ENCODE data around the gene ABCD2. TPM values are rescaled to one million over a fixed set of nuclear protein-coding genes. Genes with fewer than 3 reads are reported as not detected.

Gene ABCD2
- total and polyA plus RNA-seq, 4 donors: under 0.01 to 0.25 (median 0.05) TPM; not detected in 1

- H3K4me1 ChIP-seq (ENCODE audit: control insufficient read depth in 4 of 4, insufficient read depth in 4 of 4, low read length in 3 of 4): no peaks in the 10 kb centered on the region
- H3K9ac ChIP-seq (ENCODE audit: low read depth in 1 of 2, low read length in 2 of 2): no peak overlapping the region
- no peaks in the 10 kb centered on the region for H3K36me3 ChIP-seq (ENCODE audit: control insufficient read depth in 4 of 4, insufficient read depth in 3 of 4, low read depth in 1 of 4, low read length in 3 of 4)
- H3K27me3 ChIP-seq (ENCODE audit: control insufficient read depth in 4 of 4, insufficient read depth in 4 of 4, low read length in 3 of 4): no peaks in the 10 kb centered on the region
- H3K4me3 ChIP-seq (ENCODE audit: low read depth in 1 of 3, low read length in 3 of 3): no peak overlapping the region
- no peak overlapping the region for H3K27ac ChIP-seq (ENCODE audit: low read depth in 1 of 2, low read length in 2 of 2)
- H3K9me3 ChIP-seq (ENCODE audit: control insufficient read depth in 4 of 4, low read length in 3 of 4): no peaks in the 10 kb centered on the region
- TF ChIP-seq EGR1 (IDR thresholded peaks at IDR 0.05; ENCODE audit: low read depth in 2 of 2) (no peak), ZBTB33 (IDR thresholded peaks at IDR 0.05) (no peak), FOXA1 (IDR thresholded peaks at IDR 0.05) (no peak), RAD21 (IDR thresholded peaks at IDR 0.05) (no peak), FOXA2 (IDR thresholded peaks at IDR 0.05) (no peak), RXRA (IDR thresholded peaks at IDR 0.05) (no peak), MAX (IDR thresholded peaks at IDR 0.05) (no peak), GABPA (IDR thresholded peaks at IDR 0.05 in 1 of 2, conservative IDR thresholded peaks at IDR 0.05 in 1 of 2) (no peak), HNF4G (IDR thresholded peaks at IDR 0.05) (no peak), TAF1 (conservative IDR thresholded peaks at IDR 0.05) (no peak), CTCF (IDR thresholded peaks at IDR 0.05; ENCODE audit: low read depth, low read length, missing input control) (no peak), ATF3 (IDR thresholded peaks at IDR 0.05) (no peak), NR2F2 (IDR thresholded peaks at IDR 0.05) (no peak), REST (IDR thresholded peaks at IDR 0.05) (no peak)
- WGBS: 100% methylated on average over 1 of the region's 1 CpG
- no peak for DNase-seq (ENCODE audit: low spot score)
Measured at GRCh38 chr12:39503439-39503838, 116.2 kb downstream of the ABCD2 start.

GRCh38 chr12:39502726-39503125 is 116.9 kb downstream of the ABCD2 start:
- no peak for DNase-seq (ENCODE audit: low spot score)
- TF ChIP-seq GABPA (IDR thresholded peaks at IDR 0.05 in 1 of 2, conservative IDR thresholded peaks at IDR 0.05 in 1 of 2): no peak
- no peak for TF ChIP-seq EGR1 (IDR thresholded peaks at IDR 0.05; ENCODE audit: low read depth in 2 of 2)
- TF ChIP-seq HNF4A (conservative IDR thresholded peaks at IDR 0.05): no peak
- no peak for TF ChIP-seq NR2F2 (IDR thresholded peaks at IDR 0.05)
- TF ChIP-seq MAX (IDR thresholded peaks at IDR 0.05): no peak
- TF ChIP-seq HNF4G (IDR thresholded peaks at IDR 0.05): no peak
- no peak for TF ChIP-seq RXRA (IDR thresholded peaks at IDR 0.05)
- TF ChIP-seq ZBTB33 (IDR thresholded peaks at IDR 0.05): no peak
- no peak for TF ChIP-seq TAF1 (conservative IDR thresholded peaks at IDR 0.05)
- WGBS: 87% methylated on average over 1 of the region's 1 CpG
- Histone ChIP-seq H3K9me3 (ENCODE audit: control insufficient read depth in 4 of 4, low read length in 3 of 4) (no peaks in the 10 kb centered on the region), H3K27ac (ENCODE audit: low read depth in 1 of 2, low read length in 2 of 2) (no peak overlapping the region), H3K4me3 (ENCODE audit: low read depth in 1 of 3, low read length in 3 of 3) (no peak overlapping the region), H3K4me1 (ENCODE audit: control insufficient read depth in 4 of 4, insufficient read depth in 4 of 4, low read length in 3 of 4) (no peaks in the 10 kb centered on the region), H3K36me3 (ENCODE audit: control insufficient read depth in 4 of 4, insufficient read depth in 3 of 4, low read depth in 1 of 4, low read length in 3 of 4) (no peaks in the 10 kb centered on the region), H3K9ac (ENCODE audit: low read depth in 1 of 2, low read length in 2 of 2) (no peak overlapping the region), H3K27me3 (ENCODE audit: control insufficient read depth in 4 of 4, insufficient read depth in 4 of 4, low read length in 3 of 4) (no peaks in the 10 kb centered on the region)

Data from liver (tissue), 9 donors.